Activated effector memory CD4-positive, alpha-beta T cell treated with anti-CD3 and anti-CD28 coated beads, Interleukin-2, amount 50 U/mL, for 16 hours (primary cell): Measurements from ENCODE around the gene RSBN1.
"Not testable (repeated sequence)": the region's sequence is repeated elsewhere in the genome, so short reads cannot be mapped to it uniquely, and the experiment has no call there.

ENCODE experiments used
- DNase-seq: peaks from one replicate; pipeline ENCODE4 v3.0.0-alpha.2; 2020

Gene RSBN1

DNA sequence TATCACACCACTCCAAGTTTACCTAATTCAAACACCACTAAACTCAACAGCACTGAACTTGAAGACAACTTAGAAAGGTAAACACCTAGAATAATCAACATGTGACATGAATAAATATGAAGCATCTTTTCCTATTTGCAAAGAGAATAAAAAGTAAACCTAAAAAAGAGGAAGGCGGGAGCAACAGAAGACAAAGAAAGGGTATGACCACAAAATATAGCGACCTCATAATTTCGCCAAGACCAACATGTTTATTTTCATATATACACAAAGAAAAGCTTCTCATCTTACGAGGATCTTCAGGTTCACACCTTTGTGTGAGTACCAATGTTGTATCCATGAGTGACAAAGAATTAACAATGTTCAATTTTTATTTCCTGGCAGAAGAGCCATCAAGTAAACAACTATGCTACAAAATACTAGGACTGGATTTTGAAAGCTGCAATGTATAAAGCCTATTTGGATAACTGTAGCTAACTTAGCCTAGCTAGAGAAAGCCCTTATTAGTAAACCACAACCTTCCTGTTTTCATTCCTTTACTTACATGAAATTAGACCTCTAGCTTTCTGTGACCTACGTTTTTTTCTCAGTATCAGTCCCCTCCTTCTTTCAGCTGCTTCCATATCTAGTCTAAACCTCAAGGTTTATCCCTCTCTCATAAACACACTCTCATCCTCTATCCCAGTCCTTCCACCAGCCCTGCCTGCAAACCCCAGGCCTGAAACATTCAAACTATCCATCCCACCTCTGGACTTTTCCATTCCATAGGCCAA, 31.7 kb downstream of the RSBN1 start:
- DNase-seq: no peak

- DNase-seq: no peak
Measured at GRCh38 chr1:113779542-113779941, 32.7 kb downstream of the RSBN1 start.

DNA sequence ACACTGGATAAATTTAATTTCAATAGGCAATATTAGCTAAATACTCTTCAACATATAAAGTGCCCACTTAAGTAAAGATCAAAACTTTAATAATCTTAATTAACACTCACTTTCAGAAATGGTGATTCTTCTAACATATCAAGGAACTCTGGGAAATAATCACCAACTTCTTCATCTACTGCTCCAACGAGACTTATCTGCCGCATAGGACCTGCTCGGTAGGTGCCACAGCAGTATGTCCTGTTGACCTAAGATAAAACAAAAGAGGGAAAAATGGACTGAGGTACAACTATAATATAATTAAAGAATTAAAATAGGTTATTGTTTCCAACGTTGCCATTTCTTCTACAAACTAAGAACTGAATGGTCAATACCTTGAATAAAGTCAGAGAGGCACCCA, 34.7 kb downstream of the RSBN1 start:
- DNase-seq: no peak

GRCh38 chr1:113770031-113770430, 42.2 kb downstream of the RSBN1 start:
- no peak for DNase-seq

DNA sequence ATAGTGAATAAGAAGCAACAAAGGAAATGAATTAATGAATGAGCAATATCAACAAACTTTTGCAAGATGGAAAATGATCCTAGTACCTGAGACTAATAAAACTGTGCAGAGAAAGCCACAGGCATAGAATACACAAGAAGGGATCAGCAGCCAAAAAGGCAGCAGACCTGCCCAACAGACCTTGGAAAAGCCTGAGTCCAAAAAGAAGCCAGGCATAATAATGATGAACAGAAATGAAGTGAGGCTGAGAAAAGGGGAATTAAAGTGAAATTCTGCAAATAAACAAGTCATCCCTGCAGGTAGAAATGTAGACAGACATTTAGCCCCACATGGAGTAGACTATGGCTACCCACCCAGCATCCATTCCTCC, 42.7 kb downstream of the RSBN1 start:
- no peak for DNase-seq

DNA sequence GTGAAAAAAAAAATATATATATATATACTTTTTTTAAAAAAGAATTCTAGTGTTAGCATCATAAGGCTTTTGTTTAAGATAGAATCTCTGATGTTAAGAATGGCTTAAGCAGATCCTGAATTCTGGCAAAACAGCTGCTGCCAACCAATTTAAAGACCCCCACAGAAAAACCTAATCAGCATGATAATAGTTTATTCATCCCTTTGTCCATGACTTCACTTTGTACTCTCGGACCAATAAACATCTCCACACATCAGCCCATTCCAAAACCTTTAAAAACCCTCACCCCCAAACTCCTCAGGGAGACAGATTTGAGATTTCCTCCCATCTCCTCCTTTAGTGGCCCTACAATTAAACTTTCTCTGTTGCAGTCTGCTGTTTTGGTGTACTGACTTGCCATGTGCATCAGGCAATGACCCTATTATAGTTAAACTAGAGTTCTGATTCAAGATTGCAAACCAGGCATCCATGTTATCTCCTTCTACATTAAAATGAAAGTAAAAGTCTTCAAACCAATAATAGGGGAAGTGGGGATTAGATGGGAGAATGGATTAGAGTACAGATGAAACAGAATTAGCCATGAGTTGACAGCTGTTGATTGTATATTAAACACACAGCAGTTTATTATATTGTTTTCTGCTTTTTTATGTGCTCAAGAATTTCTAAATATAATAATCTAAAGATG, 43.2 kb downstream of the RSBN1 start:
- no peak for DNase-seq

- no peak for DNase-seq
Measured at GRCh38 chr1:113765306-113766230, 46.7 kb downstream of the RSBN1 start.

DNA sequence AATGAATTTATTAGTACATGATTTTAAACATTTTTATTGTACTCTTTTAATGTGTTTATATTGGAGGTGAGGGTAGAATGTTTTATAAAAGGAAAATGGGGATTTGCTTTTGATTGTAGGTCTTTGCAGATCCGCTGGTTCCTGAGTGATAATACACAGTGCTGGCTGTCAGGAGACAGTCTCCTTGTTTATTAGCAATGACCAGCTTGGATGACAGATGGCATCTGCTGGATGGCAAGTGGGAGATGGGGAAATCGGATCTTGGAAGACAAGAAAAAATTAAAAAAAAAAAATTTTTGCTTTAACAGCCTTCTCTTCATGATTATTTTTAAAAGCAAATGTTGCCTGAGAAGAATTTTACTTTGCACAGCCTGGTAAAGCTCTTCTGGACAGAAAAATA, 48.6 kb downstream of the RSBN1 start:
- DNase-seq: no peak

GRCh38 chr1:113761937-113762336, 50.3 kb downstream of the RSBN1 start:
- DNase-seq: no peak

DNA sequence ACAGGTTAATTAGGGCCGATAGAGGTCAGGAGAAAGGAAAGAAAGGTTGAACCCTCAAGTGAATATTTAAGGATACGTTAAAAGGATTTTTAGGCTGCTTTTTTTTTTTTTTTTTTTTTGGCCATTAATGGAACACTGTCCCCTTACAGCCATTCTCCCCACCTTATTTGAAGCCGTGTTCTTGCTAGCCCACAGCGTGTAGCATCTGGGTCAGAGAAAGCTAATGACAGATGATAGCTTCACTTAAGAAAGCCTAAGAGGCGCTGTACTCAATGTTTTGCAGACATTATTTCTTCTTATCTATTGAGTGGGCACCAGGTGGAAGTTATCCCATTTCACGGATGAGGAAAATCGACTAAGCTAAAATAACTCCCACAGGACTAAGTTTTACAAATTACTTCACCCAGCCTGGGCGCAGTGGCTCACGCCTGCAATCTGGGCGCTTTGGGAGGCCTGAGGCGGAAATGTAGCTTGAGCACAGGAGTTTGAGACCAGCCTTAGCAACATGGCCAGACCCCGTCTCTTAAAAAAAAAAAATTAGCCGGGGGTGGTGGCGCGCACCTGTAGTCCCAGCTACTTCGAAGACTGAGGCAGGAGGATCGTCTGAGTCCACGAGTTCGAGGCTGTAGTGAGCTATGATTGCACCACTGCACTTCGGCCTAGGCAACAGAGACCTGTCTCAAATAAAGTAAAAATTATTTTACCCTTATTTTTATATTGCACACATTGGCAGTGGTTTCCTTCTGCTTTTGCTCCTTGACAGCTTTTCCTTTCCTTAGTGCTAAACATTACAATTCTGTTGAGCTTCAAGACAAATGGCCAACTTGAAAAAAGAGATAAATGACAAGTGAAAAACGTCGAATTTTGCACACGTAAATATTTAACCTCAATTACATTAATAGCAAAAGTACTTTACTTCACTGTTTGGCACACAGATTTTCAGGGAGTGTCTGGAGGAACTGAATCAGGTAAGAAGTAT, 51.9 kb downstream of the RSBN1 start:
- DNase-seq: no peak

DNA sequence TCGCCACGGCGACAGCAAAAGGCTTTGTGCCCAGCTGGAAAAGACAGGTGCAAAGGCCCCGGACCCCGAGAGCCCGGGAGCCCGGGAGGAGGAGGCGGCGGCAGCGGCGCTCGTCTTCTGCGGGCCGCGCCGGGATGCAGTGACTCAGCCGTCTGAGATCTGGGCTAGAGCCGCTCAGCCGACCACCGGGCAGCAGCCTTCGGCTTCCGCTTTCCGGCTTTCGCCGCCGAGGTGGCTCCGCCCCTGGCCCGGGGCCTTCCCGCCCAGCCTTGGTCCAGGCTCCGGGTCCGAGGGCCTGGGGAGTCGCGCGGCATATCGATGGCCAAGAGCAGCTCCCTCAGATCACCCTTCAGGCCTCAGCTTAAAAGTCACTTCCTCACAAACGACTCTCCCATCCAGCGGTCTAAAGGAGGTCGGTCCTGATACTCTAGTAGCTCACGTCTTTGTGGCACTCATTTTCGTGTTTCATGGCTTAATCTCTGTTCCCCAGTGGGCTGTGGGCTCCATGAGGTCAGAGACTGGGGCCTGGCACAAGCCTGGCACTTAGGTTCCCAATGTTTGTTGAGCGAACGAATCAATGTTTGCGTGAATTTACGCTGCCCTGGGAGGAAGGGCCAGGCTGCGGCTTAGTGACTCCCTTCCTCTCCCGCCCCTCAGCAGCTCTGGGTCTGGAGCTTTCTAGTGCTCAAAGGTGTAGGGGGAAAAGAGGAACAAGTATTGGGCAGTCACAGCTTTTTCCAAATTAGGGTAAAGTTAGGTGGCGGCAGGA, 52.8 kb downstream of the RSBN1 start, which contains the start of gene PHTF1:
Gene PHTF1 (minus strand): TSS at position 154 of the 769 bp plus-strand sequence. CDS start 783 bp downstream, outside the sequence.
- DNase-seq: peak; percentile 86

DNA sequence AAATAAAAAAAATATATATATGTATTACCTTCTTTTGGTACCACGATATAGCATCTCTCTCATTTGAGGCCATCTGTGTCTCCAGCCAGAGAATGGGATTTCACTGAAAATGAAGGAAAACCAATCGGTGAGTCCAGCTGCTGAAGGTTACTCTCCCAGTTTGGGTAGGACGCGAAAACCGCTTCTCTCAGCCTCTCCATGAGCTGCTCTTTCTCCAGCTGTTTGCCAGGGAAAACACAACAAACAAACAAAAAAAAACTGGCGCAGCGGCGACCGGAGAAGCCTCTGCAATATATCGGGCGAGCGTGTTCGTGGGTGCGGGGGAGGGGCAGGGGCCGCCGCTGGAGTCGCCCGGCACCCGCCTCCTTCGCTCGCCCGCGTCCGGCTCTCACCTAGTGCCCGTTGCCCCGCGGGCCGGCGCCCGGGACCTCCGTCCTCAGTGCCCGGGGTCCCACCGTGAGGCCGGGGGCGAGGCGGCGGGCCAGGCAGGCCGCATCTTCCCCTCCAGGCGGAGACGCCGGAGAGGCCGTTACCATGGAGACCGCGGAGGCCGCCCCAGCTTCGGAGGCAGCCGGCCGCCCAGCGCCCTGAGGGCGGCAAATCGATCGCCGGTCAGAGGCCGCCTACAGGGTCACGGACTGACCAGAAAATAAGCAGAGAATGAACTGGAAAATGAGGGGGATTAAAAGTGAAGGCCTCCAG, 53.5 kb downstream of the RSBN1 start:
- DNase-seq: peak; percentile 85

- DNase-seq: no peak
Measured at GRCh38 chr1:113756461-113756860, 55.8 kb downstream of the RSBN1 start.

- not testable (repeated sequence) for DNase-seq
Measured at GRCh38 chr1:113753333-113753732, 58.9 kb downstream of the RSBN1 start.

- no peak for DNase-seq
Measured at GRCh38 chr1:113751516-113751915, 60.8 kb downstream of the RSBN1 start.

GRCh38 chr1:113751114-113751513, 61.2 kb downstream of the RSBN1 start:
- no peak for DNase-seq

DNA sequence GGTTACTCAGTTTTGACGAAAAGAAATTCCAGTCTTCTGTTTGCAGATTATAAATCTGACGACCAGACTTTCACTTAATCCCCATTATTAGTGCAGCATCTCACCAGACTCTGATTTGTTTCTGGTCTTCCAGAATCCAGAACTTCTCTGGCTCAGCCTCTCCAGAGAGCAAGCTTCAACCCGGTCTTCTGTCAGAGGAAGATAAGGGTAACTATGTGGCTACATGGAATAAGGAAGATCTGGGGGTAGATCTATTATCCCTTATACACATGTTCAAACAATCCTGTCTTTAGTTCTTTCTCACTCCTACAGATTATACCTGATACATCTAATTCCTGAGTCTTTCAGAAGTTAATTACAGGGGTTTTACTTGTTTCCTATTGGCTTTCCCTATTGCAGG, 62.9 kb downstream of the RSBN1 start:
- DNase-seq: no peak

GRCh38 chr1:113747376-113747775, 64.9 kb downstream of the RSBN1 start:
- DNase-seq: no peak

DNA sequence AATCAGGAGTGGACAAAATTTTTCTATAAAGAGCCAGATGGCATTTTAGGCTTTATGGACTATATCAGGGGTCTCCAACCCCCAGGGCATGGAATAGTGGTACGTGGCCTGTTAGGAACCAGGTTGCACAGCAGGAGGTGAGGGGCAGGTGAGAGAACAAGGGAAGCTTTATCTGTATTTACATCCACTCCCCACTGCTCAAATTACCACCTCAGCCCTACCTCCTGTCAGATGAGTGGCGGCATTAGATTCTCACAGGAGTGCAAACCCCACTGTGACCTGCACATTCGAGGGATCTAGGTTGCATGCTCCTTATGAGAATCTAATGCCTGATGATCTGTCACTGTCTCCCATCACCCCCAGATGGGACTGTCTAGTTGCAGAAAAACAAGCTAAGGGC, 66.9 kb downstream of the RSBN1 start:
- DNase-seq: no peak

GRCh38 chr1:113744114-113744513, 68.2 kb downstream of the RSBN1 start:
- no peak for DNase-seq

DNA sequence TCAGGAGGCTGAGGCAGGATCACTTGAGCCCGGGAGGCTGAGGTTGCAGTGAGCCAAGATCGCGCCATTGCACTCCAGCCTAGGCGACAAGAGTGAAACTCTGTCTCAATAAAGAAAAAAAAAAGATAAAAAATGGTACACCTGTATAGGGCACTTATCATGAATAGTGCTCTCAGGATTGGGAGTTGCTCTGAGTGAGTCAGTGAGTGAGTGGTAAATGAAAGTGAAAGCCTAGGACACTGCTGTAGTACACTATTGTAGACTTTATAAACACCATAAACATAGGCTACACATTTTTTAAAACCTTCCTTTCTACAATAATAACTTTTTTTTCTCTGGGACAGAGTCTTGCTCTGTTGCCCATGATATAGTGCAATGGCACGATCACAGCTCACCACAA, 69.8 kb downstream of the RSBN1 start:
- DNase-seq: no peak
